Hippocampal formation (tissue), 2 donors: Measurements from ENCODE around the gene NRAP.

Experiments
- DNase-seq, 2 donors: peaks; one replicate each; lab custom pipeline; 2025; lab: John Stamatoyannopoulos, UW

Gene NRAP

DNA sequence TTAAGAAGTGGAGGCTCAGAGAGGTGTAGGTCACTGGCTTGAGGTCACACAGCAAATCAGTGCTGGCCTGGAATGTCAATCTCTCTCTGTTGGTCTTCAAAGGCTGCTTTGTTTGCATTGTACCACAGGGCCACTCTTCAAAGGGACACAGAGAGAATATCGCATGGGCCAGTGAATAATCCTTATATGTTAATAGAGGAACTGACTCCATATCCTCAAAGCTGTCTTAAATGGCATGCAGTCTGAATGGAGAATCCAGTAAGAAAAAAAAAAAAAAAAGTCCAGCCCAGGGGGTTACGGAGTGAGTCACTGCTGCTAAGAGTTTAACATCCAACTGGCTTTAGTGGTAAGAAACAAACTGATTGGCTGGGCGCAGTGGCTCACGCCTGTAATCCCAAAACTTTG, 54.1 kb downstream of the NRAP start:
- no peak for DNase-seq

DNA sequence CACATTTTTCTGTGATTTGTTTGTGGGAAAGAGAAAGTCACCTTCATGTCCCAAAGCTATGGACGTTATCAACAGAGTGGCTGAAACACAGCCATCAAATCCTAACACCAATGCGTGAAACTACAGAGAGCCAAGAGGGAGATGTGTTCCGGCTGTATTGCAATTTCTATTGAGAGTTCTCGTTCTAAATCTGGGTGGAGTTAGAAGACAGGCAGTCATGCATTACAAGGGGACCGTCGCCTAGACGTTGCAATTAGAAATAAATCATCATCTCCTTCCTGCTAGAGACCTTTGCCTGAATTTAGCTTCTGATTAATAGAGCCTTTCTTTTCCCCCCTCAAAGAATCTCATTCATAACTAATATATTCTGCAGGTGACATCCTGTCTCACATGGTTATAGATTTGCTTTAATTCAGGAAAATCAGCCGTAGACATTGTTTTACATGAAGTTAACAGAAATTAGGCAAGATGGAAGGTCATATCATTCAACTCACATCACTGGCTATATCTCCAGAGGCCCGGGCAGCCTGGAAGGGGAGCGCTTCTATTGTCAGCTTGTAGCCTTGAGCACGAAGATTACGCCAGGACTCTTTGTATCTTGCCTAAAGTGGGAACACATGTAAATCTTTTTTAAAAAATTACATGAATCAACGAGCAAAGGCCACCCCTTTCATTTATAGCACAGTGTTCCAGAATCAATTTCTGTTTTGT, 58.4 kb downstream of the NRAP start:
- no peak for DNase-seq

DNA sequence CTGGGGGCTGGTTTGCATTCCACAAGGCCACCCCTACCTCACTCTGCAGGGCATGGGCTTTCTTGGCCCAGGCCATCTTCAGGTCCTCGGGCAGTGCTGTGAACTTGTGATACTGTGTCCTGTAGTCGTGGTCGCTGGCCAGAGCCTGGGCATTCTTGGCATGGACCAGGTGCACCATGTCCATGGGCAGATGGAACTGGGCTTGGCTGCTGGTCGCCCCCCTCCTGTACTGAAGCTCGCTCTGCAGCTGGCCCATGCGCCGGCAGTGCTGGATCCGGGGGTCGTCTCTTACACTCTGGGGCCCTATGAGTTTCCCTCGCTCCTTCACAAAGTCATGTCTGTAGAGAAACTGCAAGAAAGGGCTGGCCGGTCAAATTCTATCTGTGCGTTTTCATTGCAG, 59.3 kb downstream of the NRAP start:
- no peak for DNase-seq

- DNase-seq = no peak
Observed at GRCh38 chr10:113603057-113603777, 60.6 kb downstream of the NRAP start.

- DNase-seq = no peak
Observed at GRCh38 chr10:113600569-113600968, 63.3 kb downstream of the NRAP start.

DNA sequence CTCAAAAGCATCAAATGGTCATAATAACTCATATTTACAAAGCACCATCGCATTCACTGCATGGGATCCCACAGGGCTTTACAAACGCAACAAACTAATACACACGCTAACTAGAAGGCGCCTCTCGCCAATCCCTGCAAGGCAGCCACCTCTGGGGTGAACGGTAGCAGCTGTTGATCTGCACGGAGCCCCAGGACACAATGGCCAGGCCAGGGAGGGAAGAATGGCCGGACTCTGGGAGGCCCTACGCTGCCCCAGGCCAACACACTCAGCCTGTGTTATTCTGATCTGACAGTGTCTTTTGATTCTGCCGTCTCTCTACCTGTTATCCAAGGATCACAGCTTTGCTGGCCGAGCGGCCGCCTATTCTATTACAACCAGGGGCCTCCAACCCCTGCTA, 69.2 kb downstream of the NRAP start:
- no peak for DNase-seq

GRCh38 chr10:113592380-113592779, 71.5 kb downstream of the NRAP start:
- no peak for DNase-seq

DNA sequence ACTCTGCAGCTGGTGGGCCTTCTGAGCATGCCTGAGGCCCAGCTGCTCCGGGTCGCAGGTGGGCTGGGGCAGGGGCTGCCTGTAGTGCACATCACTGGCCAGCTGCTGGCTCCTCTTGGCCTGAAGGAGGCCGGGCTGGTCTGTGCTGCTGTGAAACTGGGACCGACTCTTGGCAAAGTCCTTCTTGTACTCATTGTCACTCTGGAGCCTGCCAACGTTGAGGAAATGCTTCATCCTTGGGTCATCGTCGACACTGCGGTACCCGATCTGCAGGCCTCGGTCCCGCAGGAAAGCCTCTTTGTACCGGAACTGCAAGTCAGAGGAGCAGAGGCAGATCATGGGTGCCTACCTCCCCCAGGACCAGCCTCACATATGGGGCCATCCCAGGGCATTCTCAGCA, 73.3 kb downstream of the NRAP start:
- no peak for DNase-seq

DNA sequence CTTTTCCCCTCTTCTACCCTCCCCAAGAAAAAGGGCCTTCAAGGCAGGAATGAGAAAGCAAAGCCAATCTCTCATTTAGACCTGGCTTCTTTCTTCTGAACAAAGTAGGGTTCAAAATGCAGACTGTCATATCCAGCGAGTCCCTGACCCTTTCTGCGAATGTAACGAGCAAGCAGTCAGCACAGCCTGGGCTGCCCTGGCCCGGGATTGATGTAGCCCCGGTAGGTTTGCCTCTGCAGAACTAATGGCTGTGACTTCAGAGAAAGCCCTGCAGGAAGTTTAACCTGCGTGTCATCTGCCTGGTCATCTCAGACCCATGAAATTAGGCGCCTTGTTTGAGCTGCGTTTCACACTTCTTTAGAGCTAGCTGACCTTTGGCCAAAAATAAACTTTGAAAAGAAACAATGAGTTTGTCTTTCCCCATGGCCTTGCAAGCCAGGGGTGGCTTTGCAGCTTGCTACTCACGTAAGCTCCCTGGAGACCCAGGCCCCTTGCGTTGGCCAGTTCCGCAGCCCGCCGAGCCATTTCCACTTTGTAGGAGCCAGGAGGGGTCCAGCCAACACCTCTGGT, 74.6 kb downstream of the NRAP start:
- no peak for DNase-seq

GRCh38 chr10:113585949-113586348, 77.9 kb downstream of the NRAP start:
- no peak for DNase-seq

- DNase-seq = no peak
Observed at GRCh38 chr10:113583571-113583970, 80.3 kb downstream of the NRAP start.

DNA sequence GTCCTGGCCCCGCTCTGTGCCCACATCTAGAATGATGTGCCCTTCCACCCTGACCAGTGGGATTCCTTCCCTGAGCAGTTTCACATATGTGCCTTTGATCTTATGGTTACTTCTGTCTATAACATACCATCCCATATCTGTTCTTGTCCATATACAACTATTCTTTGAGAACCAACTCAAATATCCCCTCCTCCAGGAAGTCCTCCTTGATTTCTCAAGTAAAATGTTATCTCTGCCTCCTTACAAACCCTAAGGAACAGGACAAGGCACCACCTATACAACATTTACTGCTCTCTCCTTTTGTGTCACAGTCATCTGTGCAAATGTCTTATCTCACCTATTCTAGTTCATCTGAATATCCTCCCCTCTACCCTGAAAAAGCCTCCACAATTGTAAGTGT, 82.7 kb downstream of the NRAP start:
- no peak for DNase-seq

GRCh38 chr10:113578773-113579172, 85.1 kb downstream of the NRAP start:
- DNase-seq = no peak

GRCh38 chr10:113576852-113577251, 87.0 kb downstream of the NRAP start:
- no peak for DNase-seq

GRCh38 chr10:113573368-113573767, 90.5 kb downstream of the NRAP start:
- DNase-seq = no peak

- no peak for DNase-seq
Observed at GRCh38 chr10:113572520-113573290, 91.1 kb downstream of the NRAP start.

DNA sequence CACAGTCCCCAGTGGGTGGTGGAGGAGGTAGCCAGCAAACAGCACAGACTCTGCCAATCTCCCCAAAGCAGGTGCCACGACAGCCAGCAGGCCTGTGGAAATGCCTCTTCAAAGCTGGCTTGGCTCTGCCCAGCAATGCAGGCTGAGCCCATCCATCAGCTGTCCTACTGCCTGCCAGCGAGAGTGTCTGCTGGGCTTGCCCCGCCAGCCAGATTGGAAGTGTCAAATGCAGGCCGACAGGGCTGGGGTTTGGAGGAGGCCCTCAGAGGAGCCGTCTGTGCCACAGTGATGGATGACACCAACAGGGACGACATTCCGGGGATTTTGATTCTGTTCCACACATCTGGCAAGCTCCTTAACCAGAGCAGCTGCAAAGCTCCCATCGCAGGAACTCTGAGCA, 94.3 kb downstream of the NRAP start:
- no peak for DNase-seq

DNA sequence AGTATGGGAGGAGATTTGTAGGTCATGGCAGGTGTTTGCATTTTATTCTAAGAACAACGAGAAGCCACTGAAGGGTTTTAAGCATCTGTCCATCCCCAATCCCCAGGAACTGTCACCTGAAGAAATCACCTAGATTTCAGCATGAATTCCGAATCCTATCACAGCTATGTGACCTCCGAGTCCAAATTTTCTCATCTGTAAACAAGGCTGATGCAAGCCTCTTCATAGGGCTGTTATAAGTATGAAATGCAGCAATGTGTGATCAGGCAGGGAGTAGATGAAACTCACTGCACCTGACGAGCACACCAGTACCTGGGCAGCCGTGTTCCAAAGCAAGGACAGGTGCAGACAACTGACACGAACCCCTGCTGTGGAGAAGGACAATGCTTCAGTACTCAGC, 97.0 kb downstream of the NRAP start:
- DNase-seq = no peak

DNA sequence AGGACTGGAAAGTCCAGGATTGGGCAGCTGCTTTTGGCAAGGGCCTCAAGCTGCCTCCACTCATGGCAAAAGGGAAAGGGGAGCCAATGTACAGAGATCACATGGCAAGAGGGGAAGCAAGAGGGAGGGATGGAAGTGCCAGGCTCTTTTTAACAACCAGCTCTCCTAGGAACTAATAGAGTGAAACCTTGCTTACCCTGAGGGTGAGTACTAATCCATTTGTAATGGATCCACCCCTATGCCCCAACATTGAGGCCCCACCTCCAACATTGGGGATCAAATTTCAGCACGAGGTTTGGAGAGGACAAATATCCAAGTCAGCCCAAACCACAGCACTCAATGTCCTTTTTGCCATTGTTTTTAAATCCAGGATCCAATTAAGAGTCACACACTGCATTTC, 98.5 kb downstream of the NRAP start:
- no peak for DNase-seq

DNA sequence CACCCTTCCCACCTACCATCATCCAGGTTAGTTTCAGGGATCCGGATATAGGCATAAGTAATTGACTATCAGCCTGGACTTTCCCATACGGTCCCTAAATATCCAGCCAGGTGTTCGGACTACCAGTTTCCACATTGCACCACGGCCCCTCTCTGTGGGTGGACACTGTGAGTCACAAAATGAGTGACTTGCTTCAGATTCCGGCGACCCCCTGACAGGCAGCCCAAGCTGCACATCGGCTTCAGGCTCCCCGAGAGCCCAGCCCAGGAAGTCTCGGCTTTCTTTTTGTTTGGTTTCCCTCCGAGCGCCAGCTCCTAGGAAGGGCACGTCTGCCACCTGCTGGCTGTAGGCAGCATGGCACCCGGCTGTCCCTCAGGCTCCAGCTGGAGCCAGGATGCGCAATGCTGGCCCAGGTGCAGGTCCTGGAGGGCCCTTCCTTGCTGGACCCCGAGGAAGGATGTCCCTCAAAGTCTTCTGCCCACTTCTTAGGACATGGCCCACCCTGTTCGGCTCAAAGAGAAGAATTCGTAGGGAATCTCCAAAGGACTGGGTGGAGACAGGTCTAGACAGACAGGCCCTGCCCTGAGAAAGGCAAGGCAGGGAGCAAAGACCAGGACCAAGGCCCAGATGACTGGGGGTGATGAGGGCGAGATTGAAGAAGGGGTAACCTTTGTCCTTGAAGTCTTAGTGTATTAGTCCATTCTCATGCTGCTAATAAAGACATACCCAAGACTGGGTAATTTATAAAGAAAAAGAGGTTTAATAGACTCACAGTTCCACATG, 100.3 kb downstream of the NRAP start:
- peak; percentile 47 to 56 for DNase-seq

DNA sequence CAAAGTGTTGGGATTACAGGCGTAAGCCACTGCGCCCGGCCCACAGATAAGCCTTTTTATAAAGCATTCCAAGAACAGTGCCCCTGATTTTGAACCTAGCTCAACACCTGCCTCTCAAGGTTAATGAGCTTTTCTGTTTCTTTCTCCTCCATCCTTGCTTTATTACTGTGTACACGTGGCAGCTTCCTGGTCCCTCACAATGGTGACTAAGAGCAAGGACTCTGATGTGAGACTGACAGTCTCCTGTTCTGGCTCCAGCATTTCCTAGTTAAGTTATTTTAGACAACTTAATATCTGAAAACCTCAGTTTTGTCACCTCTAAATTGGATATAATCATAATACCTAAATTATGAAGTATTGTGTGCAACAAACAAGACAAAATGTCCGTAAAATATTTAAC, 101.1 kb downstream of the NRAP start:
- DNase-seq = no peak

DNA sequence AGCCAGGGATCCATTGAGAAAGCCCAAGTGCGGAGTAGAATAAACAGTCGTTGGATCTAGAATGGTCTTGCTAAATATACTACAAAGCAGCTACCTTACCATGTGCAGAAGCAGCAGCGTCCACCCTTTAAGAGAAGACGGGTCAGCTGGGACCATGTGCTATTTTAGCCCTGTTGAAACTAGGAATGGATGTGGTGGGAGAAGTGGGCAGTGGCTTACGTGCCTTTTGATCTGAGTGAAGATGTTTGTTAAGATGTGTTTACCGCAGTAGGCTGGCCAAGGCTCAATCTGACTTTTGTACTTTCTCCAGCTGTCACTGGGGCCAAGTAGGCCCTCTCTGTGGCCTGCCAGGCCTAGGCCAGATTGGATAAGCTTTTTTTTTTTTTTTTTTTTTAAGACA, 101.8 kb downstream of the NRAP start:
- no peak for DNase-seq
